ENCODE measurements around the gene KCNAB2. TPM values are rescaled to one million over a fixed set of nuclear protein-coding genes. Genes with fewer than 3 reads are reported as not detected.

KCNAB2 gene
- polyA plus RNA-seq, 3 donors: 3.1 to 5.3 (median 4.1) TPM

DNA sequence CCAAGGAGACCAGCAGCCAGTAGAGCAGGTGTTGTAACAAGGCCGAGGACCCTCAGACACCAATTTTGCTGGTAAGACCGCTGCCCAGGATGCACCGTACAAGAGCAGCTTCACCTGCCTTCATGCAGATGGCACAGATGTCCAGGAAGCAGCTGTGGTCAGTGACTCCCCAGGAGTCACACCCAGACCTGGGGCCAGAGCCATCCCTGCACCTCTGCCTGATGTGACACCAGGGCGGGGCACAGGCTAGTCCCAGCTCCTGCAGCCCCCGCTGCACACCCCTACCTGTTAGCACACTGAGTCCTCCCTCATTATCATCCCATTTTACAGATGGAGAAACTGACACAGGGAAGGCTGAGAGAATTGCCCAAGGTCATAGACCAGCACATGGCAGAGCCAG, 16.3 kb upstream of the KCNAB2 start:
- no peak for DNase-seq

DNA sequence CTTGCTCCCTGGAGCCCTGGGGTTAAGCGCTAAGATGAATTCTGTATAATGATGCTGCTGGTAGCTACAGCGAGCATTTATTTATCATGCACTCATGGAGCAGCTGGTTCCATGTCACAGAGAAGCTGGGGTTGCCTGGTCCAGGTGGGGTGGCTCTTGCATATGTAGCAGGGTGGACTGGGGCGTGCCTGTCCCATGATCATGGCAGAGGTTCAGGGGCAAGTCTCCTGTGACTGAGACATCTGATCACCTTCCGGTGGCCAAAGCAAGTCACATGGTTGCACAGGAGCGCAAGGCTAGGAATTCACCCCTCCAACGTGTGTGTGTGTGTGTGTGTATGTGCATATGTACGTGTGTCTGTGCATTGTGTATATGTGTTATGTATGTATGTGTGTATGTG, 15.6 kb upstream of the KCNAB2 start:
- no peak for DNase-seq

DNA sequence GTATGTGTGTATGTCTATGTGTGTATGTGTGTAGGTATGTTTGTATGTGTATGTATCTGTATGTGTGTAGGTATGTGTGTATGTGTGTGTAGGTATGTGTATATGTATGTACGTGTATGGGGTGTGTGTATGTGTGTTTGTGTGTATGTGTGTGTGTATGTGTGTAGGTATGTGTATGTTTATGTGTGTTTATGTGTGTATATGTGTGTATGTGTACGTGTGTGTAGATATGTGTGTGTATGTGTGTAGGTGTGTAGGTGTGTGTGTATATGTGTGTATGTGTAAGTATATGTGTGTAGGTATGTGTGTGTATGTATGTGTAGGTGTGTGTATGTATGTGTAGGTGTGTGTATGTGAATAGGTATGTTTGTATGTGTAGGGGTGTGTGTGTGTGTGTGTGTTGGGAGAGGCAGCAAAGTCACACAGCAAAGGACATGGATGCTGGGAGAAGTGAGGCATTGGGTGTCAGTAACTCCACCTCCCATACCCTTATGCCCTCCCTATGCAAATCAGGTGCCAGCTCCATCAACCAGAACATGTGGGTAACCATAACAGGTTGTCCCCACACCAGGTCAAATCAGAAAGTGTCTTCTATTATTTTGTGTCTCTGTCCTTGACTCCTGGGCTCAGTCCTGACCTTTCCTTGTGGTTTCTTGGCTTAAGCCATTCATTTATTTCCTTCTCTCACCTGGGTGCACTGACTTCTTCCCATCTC, 15.0 kb upstream of the KCNAB2 start:
- no peak for DNase-seq

DNA sequence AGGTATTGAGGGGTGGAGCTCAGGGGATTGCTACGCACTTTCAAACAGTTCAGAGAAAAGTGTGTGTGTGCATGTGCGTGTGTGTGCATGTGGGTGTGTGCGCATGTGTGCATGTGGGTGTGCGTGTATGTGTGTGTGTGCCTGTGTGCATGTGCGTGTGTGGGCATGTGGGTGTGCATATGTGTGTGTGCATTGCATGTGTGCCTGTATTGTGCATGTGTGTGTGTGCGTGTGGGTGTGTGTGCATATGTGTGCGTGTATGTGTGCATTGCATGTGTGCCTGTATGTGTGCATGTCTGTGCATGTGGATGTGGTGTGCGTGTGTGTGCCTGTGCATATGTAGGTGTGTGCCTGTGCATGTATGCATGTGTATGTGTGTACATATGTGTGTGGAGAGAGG, 12.6 kb upstream of the KCNAB2 start:
- no peak for DNase-seq

DNA sequence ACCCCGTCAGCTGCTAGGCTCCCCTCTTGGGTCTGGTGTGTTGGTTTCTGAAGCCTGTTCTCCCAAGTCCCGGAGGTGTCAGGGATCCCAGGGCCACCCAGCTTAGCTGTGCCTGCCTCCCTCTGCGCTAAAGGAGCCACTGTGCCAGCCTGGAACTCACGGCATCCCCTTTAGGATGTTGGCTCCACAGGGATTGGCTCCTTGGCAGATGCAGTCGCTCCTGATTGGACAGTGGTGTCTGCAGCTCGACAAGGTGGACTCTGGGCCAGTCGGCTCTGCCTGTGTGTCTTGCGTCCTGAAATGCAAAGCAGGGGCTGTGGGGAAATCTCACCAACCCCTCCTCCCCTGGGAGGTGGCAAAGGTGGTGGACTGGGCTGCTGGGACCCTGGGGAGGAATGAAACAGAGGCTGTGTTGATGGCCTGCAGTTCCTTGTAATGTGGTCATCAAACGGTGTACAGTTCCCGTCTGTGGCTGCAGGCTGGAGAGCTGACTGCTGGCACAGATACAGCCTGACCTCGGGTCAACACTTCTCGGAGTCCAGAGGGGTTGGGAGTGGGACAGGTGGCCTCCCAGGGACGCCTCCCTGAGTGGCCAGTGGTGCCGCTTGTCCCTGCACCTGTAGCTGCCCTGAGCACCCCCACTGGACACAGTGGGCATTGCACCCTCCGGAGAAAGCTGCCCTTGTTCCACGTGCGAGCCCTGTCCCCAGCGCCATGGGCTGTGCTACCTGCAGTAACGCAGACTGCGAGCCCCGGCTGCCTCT, 11.5 kb upstream of the KCNAB2 start:
- DNase-seq: no peak

DNA sequence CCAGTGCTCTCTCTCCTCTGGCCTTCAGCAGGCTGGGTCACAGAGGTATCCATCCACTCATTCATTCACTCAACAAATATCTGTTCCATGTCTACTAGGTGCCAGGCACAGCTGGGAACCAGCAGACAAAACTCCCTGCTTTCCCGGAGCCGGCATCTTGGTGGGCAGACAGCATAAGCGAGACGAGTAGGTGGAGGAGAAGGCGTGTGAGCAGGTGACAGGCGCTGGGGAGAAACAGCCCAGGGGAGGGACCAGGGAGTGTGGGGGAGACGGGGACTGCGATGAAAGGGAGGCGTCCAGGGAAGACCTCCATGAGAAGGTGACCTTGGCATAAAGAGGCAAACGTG, 11.0 kb upstream of the KCNAB2 start:
- no peak for DNase-seq

DNA sequence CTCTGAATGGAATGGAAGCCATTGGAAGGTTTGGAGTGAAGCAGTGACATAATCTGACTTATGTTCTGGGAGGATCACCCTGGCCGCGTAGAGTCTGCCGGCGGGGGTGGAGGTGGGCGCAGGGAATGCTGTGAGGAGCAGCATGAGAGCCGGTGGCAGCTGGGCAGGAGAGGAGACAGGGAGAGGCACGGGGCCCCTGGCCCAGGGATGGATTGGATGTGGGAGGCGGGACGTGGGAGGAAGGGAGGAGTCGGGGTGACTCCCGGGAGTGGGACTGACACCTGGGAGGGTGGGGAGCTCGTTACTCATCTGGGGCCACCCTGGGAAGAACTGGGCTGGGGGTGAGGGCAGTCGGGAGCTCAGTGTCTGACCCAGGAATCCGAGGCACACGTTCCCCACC, 10.4 kb upstream of the KCNAB2 start:
- no peak for DNase-seq

DNA sequence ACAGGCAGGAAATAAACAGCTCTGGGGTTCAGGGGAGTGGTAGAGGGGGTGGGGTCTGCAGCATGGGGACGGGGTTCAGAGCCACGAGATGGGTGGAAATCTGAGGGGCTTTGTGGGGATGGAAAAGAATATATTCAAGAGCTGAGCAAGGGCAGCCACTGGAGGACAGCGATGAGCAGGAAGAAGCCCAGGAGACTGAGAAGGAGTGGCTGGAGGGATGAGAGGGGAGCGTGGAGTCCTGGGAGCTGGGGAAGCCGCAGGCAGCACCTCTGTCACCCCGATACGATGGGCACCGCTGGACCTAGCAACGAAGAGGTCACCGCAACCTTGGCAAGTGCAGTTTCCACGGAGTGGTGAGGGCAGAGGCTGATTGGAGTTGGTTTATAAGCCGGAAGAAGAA, 10.0 kb upstream of the KCNAB2 start:
- DNase-seq: no peak

DNA sequence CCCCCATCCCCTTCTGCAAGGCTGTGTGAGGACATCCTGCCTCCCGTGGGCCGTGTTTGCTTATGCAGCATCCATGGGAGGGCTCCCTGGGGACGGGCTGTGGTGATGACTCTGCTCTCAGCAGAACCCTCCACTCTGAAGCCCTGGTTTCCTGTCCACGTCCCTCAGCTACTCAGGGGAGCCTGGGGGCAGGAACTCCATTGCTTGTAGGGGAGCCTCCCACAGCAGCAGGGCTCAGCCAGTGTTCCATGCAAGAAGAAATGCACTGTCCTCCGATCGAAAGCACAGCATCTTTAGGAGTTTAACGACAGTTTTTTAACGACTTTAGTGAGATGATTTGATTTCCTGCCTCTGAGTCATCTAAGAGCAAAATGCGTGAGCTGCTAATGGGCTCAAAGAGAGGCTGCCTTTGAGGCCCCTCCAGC, 8.3 kb upstream of the KCNAB2 start:
- DNase-seq: no peak

DNA sequence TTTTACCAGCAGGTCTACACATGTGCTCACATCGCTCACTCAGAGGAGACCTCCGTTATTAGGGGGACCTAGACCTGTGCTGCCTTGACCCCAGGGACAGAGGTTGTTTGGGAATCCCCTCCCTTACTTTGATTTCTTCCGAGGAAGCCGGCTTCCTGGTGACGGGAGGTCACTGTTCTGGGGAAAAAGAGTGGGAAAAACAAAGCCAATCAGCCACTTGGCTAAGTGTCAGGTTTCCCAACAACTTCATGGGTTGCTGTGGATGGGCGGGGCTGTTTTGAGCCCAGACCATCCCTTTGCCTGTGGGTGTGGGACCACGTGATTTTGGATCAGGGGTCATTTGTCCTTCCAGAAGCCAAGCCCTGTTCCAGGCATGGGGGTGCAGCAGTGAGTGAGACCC, 7.1 kb upstream of the KCNAB2 start:
- no peak for DNase-seq

DNA sequence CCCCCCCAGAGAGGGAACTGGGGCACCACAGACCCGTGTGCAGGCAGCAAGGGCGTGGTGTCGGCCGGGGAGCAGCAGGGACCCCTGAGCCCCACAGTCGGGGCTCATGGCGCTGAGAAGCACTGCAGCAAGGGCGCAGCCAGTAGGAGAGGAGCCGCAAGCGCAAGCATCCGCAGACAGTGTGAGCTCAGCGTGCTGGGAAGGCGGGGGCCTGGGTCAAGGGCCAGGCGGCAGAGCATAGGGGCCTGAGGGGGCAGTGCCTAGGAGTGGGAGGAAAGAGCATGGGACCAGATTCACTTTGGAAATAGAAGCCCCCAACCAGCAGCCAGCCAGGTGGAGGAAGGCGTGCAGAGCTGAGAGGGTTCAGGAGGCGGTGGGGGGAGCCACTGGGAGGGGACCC, 6.7 kb upstream of the KCNAB2 start:
- no peak for DNase-seq

DNA sequence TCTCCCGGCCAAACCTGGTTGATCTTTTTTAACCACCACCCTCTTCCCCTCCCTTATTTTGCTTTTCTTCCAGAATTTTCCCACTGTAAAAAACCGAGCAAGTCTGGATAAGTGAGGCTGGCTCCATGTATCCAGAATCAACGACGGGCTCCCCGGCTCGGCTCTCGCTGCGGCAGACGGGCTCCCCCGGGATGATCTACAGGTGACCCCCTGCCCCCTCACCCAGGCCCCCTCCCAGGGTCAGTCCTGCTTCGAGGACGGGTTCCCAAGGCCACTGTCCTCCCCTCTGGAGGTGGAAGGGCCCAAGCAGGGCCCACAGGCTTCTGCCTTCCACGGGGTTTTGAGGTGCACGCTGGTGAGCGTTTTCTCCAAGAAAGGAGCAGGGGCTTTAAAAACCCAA, 5.2 kb upstream of the KCNAB2 start:
- DNase-seq: no peak

DNA sequence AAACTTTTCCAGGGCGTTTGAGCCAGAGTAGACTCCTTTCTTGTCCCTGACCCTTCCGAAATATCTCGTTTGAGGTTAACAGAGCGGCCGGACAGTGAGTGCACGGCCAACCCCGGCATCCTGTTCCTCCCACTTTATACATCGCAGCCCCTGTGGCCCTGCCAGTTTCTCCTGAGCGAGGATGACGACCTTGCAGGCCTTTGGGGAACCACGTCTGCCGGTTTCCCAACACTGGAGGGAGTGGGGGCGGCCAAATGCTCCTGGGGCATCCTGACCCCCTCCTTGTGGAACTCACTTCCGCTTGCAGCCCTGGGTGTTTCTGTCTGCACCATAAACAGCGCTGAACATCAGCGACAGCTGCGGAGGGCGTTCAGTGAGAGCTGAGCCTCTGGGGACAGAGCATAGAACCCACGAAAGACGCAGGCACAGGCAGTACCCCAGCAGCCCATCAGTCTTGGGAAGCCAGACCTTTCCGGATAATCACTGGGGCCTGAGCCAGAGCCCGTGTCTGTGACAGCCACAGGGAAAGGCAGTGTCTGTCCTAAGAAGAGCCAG, 4.8 kb upstream of the KCNAB2 start:
- DNase-seq: no peak

DNA sequence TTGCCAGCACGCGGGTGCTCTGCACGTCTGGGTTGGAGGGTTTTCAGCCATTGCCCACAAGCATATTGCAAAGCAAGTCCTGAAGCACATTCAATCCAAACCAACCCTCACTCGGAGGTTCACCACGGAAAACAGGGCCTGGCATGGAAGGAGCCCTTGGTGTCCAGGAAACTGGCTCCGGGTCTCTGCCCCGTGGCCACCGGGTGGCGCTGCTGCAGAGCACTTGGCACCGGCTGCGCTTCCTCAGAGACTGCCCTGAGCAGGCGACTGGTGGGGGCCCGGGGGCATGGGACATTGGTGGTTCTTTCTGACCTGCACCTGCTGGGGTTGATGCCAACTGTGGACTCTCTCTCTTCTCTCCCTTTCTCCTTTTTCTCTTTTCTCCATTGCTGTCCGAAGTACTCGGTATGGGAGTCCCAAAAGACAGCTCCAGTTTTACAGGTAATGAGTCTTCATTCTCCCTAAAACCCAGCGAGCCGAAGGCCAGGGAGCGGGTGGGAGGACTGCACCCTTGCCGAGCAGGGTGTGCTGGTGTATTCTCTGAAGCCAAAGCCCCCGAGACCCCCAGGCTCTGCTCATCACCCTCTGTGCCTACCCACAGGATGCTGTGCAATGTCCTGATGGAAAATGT, 4.1 kb upstream of the KCNAB2 start:
- DNase-seq: no peak

DNA sequence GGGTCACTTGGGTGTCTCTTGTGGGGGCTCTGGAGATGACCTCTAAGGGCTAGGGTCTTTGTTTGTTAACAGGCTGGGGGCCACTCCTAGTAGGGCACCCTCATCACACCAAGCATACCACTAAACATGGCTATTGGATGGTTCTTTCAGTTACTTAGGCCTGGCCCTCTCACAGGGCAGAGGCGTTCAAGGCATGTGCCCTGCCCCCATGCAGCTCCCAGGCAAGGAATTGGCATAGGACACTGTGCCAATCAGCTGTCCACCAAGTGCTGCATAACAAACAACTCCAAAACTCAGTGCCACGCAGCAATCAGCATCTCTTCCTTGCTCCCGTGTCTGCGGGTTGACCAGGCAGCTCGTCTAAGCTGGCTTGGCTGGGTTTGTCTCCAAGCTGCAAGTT, 2.1 kb upstream of the KCNAB2 start:
- DNase-seq: no peak

DNA sequence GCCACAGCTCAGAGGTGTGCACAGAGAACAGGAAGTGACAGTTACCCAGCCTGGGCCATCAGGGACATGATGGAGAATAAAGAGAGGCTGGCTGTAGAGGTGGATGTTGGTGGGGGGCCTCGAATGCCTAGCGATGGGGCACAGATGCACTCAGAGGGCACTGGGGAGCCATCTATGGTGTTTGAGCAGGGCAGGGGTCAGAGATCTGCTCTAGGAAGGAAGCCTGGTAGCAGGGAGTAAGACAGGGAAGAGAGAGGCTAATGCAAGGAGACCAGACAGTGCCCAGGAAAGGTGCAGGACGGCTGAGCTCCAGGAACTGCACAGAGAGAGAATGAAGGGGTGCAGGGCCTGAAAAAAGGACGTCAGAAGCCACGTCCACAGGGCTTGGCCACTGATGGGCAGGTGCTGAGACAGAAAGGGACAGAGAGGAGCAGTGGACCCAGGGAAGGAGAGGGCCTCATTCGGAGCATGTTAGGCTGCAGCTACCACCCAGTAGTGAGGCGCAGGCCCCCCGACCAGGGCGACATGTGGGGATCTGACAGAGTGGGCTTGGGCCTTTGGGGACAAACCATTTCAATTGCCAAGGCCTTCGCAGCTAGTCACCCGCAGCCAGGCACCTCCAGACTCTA, 1.1 kb upstream of the KCNAB2 start:
- DNase-seq: no peak

DNA sequence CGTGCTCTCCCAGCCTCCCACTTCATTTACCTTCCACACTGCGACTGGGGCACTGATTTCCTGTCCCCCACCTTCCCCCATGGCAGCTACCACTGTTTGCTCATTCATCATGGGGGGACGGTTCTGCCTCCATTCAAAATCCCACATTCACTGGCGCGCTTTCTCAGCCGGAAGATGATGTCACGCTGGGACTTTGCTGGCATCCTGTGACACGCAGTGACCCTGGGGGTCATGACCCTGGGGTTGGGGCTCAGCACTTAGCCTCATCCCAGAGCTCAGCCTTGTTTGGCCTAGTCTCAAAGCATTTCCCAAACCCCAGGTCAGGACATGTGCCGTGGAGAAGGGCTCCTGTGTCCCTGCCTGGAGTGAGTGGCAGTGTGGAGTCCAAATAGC, 582 bp upstream of the KCNAB2 start:
- no peak for DNase-seq

DNA sequence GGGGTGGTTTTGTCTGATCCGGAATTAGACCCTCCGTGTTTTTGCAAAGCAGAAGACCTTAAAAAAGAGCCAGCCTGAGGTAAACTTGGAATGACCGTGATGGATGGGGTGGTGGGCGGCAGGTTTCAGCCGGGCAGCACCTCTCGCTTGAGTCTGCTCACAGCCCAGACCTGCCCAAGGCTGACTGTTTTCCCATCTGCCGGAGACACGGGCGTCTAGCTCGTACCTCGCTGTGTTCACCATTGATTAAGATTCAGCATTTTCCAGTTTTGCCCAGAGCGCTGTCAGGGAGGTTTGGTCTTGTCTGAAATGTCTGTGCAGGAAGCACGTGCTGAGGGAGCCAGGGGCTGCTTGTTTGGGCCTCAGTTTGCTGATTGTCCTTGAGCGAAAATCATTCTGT, 591 bp downstream of the KCNAB2 start:
- no peak for DNase-seq

DNA sequence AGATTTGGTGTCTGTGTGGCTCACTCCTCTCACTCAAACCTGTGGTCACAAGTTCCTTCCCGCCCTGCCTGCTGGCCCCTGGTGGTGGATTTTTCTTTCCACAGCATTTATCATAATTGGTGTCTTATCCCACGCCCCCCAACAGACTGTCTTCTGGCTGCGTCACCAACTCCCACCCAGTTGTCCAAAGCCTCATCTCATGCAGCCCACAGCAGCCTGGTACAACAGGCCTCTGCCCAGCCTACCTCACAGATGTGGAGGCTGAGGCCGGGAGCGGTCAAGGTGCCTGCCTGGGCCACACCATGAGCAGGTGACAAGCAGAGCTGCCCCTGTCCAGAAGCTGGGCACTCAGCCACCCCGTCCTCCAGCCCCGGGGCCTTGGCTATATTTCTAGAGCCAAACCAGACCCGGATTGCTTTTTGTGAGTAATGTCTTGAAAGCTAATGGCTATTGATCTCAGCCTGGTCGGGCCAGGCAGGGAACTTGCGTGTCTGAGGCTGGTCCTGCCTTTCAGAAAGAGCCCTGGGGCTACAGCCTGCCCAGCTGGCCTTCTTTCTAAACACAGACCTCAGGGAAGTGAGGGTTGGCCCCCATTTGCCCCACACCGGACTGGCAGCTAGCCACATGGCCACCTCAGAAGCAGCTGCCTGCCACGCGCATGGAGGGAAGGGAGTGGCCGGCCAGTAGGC, 2.6 kb downstream of the KCNAB2 start:
- DNase-seq: no peak

DNA sequence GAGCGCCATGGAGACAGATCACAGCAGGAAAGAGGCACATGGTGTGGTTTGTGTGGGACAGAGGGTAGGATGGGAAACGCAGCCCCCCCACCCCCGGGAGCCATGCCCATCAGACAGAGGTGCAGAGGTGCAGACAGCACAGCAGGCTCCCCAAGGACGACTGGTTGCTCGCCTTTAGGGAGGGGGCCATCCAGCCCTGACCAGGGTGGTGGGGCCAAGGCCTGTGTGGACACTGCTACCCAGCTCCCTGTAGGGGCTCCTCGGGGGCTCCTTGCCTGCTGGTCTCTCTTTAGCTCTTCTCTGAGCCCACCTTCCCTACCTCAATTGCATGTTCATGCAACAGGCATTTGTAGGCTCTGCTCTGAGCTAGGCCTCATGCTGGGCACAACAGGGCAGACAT, 3.7 kb downstream of the KCNAB2 start:
- no peak for DNase-seq

DNA sequence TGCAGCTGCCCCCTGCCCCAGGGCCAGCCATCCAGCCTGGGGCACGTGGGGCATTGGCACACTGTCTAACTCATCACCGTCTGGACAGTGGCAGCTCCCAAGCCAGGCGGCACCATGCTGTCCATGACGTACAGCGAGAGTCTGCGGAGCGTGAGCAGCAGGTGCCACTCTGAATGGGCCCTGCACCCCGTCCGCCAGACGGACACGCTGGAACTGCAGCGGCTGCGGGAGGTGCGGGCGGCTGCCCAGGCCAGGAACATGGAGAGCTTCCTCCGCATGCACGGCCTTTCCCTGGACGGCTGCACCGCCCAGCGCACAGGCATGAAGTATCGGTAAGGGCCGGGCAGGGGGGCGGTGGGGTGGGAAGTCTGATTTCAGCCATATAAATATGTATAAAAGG, 5.7 kb downstream of the KCNAB2 start:
- no peak for DNase-seq

Measured in renal pelvis (tissue), 4 donors.